Esophagus muscularis mucosa (tissue), 4 donors: ENCODE data around the gene XRN2. TPM values are rescaled to one million over a fixed set of nuclear protein-coding genes. Genes with fewer than 3 reads are reported as not detected.

Experiments used
- DNase-seq: peaks from one replicate; pipeline ENCODE4 v3.0.0-alpha.2; 2017; ENCODE audit errors: extremely low spot score
- H3K27ac ChIP-seq, 4 donors: fragments of 200-600 bp; sonication (generic); replicated peaks in 1 of 4; 1 replicate in 3 of 4; 2 replicates in 1 of 4; pipeline ENCODE4 v1.5.1; 2016 to 2019; ENCODE audit warnings: mild to moderate bottlenecking in 1 of 4
- H3K27me3 ChIP-seq, 4 donors: fragments of 200-600 bp; sonication (generic); one replicate each; pipeline versions ENCODE4 v1.5.1 to v1.6.0; 2016 to 2019
- H3K36me3 ChIP-seq, 4 donors: fragments of 200-600 bp; sonication (generic); one replicate each; pipeline ENCODE4 v1.5.1; 2016 to 2019
- H3K4me1 ChIP-seq, 4 donors: fragments of 200-600 bp; sonication (generic); one replicate each; pipeline ENCODE4 v1.5.1; 2016 to 2019
- H3K4me3 ChIP-seq, 4 donors: fragments of 200-600 bp; sonication (generic); 1 replicate in 2 of 4; 2 replicates in 2 of 4; pipeline ENCODE4 v1.5.1; 2016 to 2019; ENCODE audit warnings: mild to moderate bottlenecking in 4 of 4, moderate library complexity in 1 of 4
- H3K9me3 ChIP-seq, 4 donors: fragments of 200-600 bp; sonication (generic); 1 replicate in 3 of 4; 2 replicates in 1 of 4; pipeline ENCODE4 v1.5.1; 2016 to 2019
- CTCF ChIP-seq, 3 experiments: fragments of 200-600 bp in 2 of 3; fragments of 450-650 bp in 1 of 3; sonication (generic) in 2 of 3; IDR thresholded peaks; one replicate each; pipeline ENCODE4 v1.5.1; 2017 to 2019; ENCODE audit warnings: antibody characterized with exemption in 3 of 3, mild to moderate bottlenecking in 2 of 3, moderate library complexity in 1 of 3
- EP300 ChIP-seq: sonication (generic); formaldehyde crosslinking; IDR thresholded peaks from one replicate; pipeline ENCODE4 v1.6.1; 2017; ENCODE audit warnings: antibody characterized with exemption
- POLR2A ChIP-seq: fragments of 450-650 bp; IDR thresholded peaks from one replicate; pipeline ENCODE4 v1.6.1; 2017; ENCODE audit warnings: antibody characterized with exemption, moderate library complexity, mild to moderate bottlenecking, low read depth
- POLR2AphosphoS5 ChIP-seq, 2 donors: sonication (generic); formaldehyde crosslinking; IDR thresholded peaks; one replicate each; pipeline ENCODE4 v1.6.1; 2017; ENCODE audit warnings: antibody characterized with exemption in 2 of 2
- WGBS: methylation state at CpG from one replicate; pipeline ENCODE4 v1.1.5; 2018; 5-methylcytosine and 5-hydroxymethylcytosine counted together
- intact Hi-C: fragments of 100-400 bp; cut with DNase I; formaldehyde crosslinking; loops from one replicate; pipeline ENCODE4 v1.15.1; 2023
- total RNA-seq, 4 donors: library from RNA; depleted of rRNA; stranded (reverse); fragments of >200 nt; gene quantifications; one replicate each; pipeline versions ENCODE4 v1.1.0 to v1.2.1, GENCODE V29; 2016

XRN2 gene
- total RNA-seq, 4 donors from 2014 or later, result 49.0 to 76.9 (median 56.7) TPM

- H3K27me3 ChIP-seq, result peaks cover 0 to 55% (median 52%) of the 10 kb centered on the region in 4 donors
- WGBS, result 30% methylated on average over 43 of the region's 61 CpGs
- DNase-seq, result no peak
- peaks cover 10 to 49% (median 35%) of the 10 kb centered on the region in 4 donors for H3K36me3 ChIP-seq
- no peak overlapping the region for H3K27ac ChIP-seq
- peaks cover 4 to 20% (median 17%) of the 10 kb centered on the region in 4 donors for H3K4me1 ChIP-seq
- H3K4me3 ChIP-seq, result no peak overlapping the region
- TF ChIP-seq EP300 (no peak), POLR2AphosphoS5 (IDR thresholded peaks at IDR 0.05) (no peak), POLR2A (no peak), CTCF (IDR thresholded peaks at IDR 0.05) (no peak)
- H3K9me3 ChIP-seq, result no peaks in the 10 kb centered on the region
- intact Hi-C loops, result no loop called here
Measured at GRCh38 chr20:21391185-21391971, 88.2 kb downstream of the XRN2 start.

GRCh38 chr20:21391972-21392352 lies 88.8 kb downstream of the XRN2 start:
- WGBS, result 25% methylated on average over 10 of the region's 10 CpGs

GRCh38 chr20:21393166-21393565 lies 90.0 kb downstream of the XRN2 start:
- Histone ChIP-seq H3K4me1 (peaks cover 5 to 35% (median 28%) of the 10 kb centered on the region in 4 donors), H3K4me3 (no peak overlapping the region), H3K27ac (no peak overlapping the region), H3K36me3 (peaks cover 0 to 31% (median 17%) of the 10 kb centered on the region in 4 donors), H3K9me3 (no peaks in the 10 kb centered on the region), H3K27me3 (peaks cover 0 to 72% (median 67%) of the 10 kb centered on the region in 4 donors)
- 45% methylated on average over 4 of the region's 4 CpGs for WGBS
- DNase-seq, result no peak
- TF ChIP-seq POLR2A, result no peak
- no peak for TF ChIP-seq EP300
- TF ChIP-seq CTCF (IDR thresholded peaks at IDR 0.05), result no peak
- no peak for TF ChIP-seq POLR2AphosphoS5 (IDR thresholded peaks at IDR 0.05)
- intact Hi-C loops, result no loop called here

More at GRCh38 chr20:21391972-21392352, 88.8 kb downstream of the XRN2 start:
- H3K4me1 ChIP-seq, result peaks cover 5 to 26% (median 23%) of the 10 kb centered on the region in 4 donors
- H3K36me3 ChIP-seq, result peaks cover 5 to 43% (median 29%) of the 10 kb centered on the region in 4 donors
- no peaks in the 10 kb centered on the region for H3K9me3 ChIP-seq
- intact Hi-C loops, result no loop called here
- no peak overlapping the region for H3K4me3 ChIP-seq
- peaks cover 0 to 60% (median 57%) of the 10 kb centered on the region in 4 donors for H3K27me3 ChIP-seq
- DNase-seq, result no peak
- no peak overlapping the region for H3K27ac ChIP-seq
- TF ChIP-seq EP300, result no peak
- no peak for TF ChIP-seq POLR2A
- TF ChIP-seq CTCF (IDR thresholded peaks at IDR 0.05), result no peak
- no peak for TF ChIP-seq POLR2AphosphoS5 (IDR thresholded peaks at IDR 0.05)

GRCh38 chr20:21393816-21394519 lies 90.8 kb downstream of the XRN2 start:
- TF ChIP-seq POLR2AphosphoS5 (IDR thresholded peaks at IDR 0.05) (no peak), CTCF (IDR thresholded peaks at IDR 0.05) (no peak), POLR2A (no peak), EP300 (no peak)
- intact Hi-C loops, result no loop called here
- DNase-seq, result no peak
- Histone ChIP-seq H3K27ac (no peak overlapping the region), H3K27me3 (peaks cover 0 to 81% (median 73%) of the 10 kb centered on the region in 4 donors), H3K9me3 (no peaks in the 10 kb centered on the region), H3K4me1 (peaks cover 5 to 35% (median 28%) of the 10 kb centered on the region in 4 donors), H3K36me3 (peaks cover 0 to 23% (median 12%) of the 10 kb centered on the region in 4 donors), H3K4me3 (no peak overlapping the region)
- 46% methylated on average over 4 of the region's 4 CpGs for WGBS
